NCI-H1436 treated with DMSO at 0.1 percent for 48 hours (cell line): ENCODE results near the gene SEC16B.

Experiments used
- DNase-seq: peaks from one replicate; lab custom pipeline; 2025; lab: John Stamatoyannopoulos, UW

The SEC16B gene

GRCh38 chr1:177969825-177970371 is at the start of gene SEC16B:
Gene SEC16B, minus strand, starts transcription at chr1:177970058. Its CDS starts 2,077 bp downstream, at chr1:177967981.
- DNase-seq, result no peak

GRCh38 chr1:178019622-178020021 is 49.8 kb upstream of the SEC16B start:
- DNase-seq, result no peak

- no peak for DNase-seq
Measured at GRCh38 chr1:178019208-178019607, 49.4 kb upstream of the SEC16B start.

GRCh38 chr1:178017517-178017916 is 47.7 kb upstream of the SEC16B start:
- DNase-seq, result no peak

GRCh38 chr1:178011864-178012503 is 42.1 kb upstream of the SEC16B start:
- DNase-seq, result no peak

- DNase-seq, result no peak
Measured at GRCh38 chr1:178011465-178011828, 41.6 kb upstream of the SEC16B start.

GRCh38 chr1:178010674-178011464 is 41.0 kb upstream of the SEC16B start:
- no peak for DNase-seq

GRCh38 chr1:178006043-178006442 is 36.2 kb upstream of the SEC16B start:
- no peak for DNase-seq

- DNase-seq, result no peak
Measured at GRCh38 chr1:178005450-178005849, 35.6 kb upstream of the SEC16B start.

GRCh38 chr1:178004926-178005391 is 35.1 kb upstream of the SEC16B start:
- no peak for DNase-seq

GRCh38 chr1:177998696-177999631 is 29.1 kb upstream of the SEC16B start:
- DNase-seq, result no peak

GRCh38 chr1:177996957-177997356 is 27.1 kb upstream of the SEC16B start:
- DNase-seq, result no peak

GRCh38 chr1:177995369-177995768 is 25.5 kb upstream of the SEC16B start:
- DNase-seq, result no peak

GRCh38 chr1:177986281-177986680 is 16.4 kb upstream of the SEC16B start:
- DNase-seq, result peak; percentile 22

- no peak for DNase-seq
Measured at GRCh38 chr1:177984761-177985160, 14.9 kb upstream of the SEC16B start.

GRCh38 chr1:177984136-177984525 is 14.3 kb upstream of the SEC16B start:
- no peak for DNase-seq

- no peak for DNase-seq
Measured at GRCh38 chr1:177983482-177984135, 13.8 kb upstream of the SEC16B start.

- no peak for DNase-seq
Measured at GRCh38 chr1:177983077-177983476, 13.2 kb upstream of the SEC16B start.

- no peak for DNase-seq
Measured at GRCh38 chr1:177981200-177981599, 11.3 kb upstream of the SEC16B start.

GRCh38 chr1:177979272-177979671 is 9.4 kb upstream of the SEC16B start:
- no peak for DNase-seq

GRCh38 chr1:177978530-177978929 is 8.7 kb upstream of the SEC16B start:
- no peak for DNase-seq

- DNase-seq, result no peak
Measured at GRCh38 chr1:177977141-177977540, 7.3 kb upstream of the SEC16B start.
